Glomerular visceral epithelial cell (primary cell): ENCODE measurements around the gene TACR2.
A peak's percentile ranks its signal among the peaks of the same experiment; 100 is the strongest.

ENCODE experiments used
- DNase-seq: peaks from one replicate; pipeline ENCODE4 v3.0.0-alpha.2; 2016; ENCODE audit errors: extremely low spot score

TACR2 gene

GRCh38 chr10:69416695-69417094 lies at the start of gene TACR2:
Gene TACR2, minus strand, starts transcription at chr10:69416918. Its CDS starts 595 bp downstream, at chr10:69416323.
- DNase-seq: no peak

- DNase-seq: no peak
Observed at GRCh38 chr10:69466158-69466490, 49.4 kb upstream of the TACR2 start.

GRCh38 chr10:69465457-69466157 lies 48.9 kb upstream of the TACR2 start:
- DNase-seq: no peak

- no peak for DNase-seq
Observed at GRCh38 chr10:69464801-69465401, 48.2 kb upstream of the TACR2 start.

- DNase-seq: no peak
Observed at GRCh38 chr10:69464401-69464800, 47.7 kb upstream of the TACR2 start.

- DNase-seq: no peak
Observed at GRCh38 chr10:69463886-69464285, 47.2 kb upstream of the TACR2 start.

GRCh38 chr10:69461243-69462025 lies 44.7 kb upstream of the TACR2 start:
- peak; percentile 25 for DNase-seq

GRCh38 chr10:69460576-69461242 lies 44.0 kb upstream of the TACR2 start:
- no peak for DNase-seq

GRCh38 chr10:69459893-69460575 lies 43.3 kb upstream of the TACR2 start:
- no peak for DNase-seq

- DNase-seq: no peak
Observed at GRCh38 chr10:69459101-69459790, 42.5 kb upstream of the TACR2 start.

GRCh38 chr10:69458430-69459100 lies 41.8 kb upstream of the TACR2 start:
- DNase-seq: peak; percentile 54

- no peak for DNase-seq
Observed at GRCh38 chr10:69457771-69458237, 41.1 kb upstream of the TACR2 start.

GRCh38 chr10:69456880-69457693 lies 40.4 kb upstream of the TACR2 start:
- no peak for DNase-seq

GRCh38 chr10:69455006-69455763 lies 38.5 kb upstream of the TACR2 start:
- DNase-seq: no peak

GRCh38 chr10:69453795-69454194 lies 37.1 kb upstream of the TACR2 start:
- no peak for DNase-seq

- DNase-seq: no peak
Observed at GRCh38 chr10:69452676-69453415, 36.1 kb upstream of the TACR2 start.

- DNase-seq: no peak
Observed at GRCh38 chr10:69451784-69452251, 35.1 kb upstream of the TACR2 start.

GRCh38 chr10:69451209-69451783 lies 34.6 kb upstream of the TACR2 start, which contains the start of gene TSPAN15:
Gene TSPAN15, plus strand, starts transcription at chr10:69451465. Its CDS starts 130 bp downstream, at chr10:69451595.
- DNase-seq: peak; percentile 79
